A673 (cell line): ENCODE results near the gene OR5H14. TPM values are rescaled to one million over a fixed set of nuclear protein-coding genes. Genes with fewer than 3 reads are reported as not detected.

ENCODE experiments used
- Bru-seq: library from RNA; stranded (reverse); fragments of 400-500 nt; gene quantifications from one replicate; lab custom pipeline; 2021; lab: Mats Ljungman, UMichigan
- BruChase-seq, 2 experiments: library from RNA; stranded (reverse); fragments of 400-500 nt; gene quantifications; one replicate each; lab custom pipeline; 2021; lab: Mats Ljungman, UMichigan
- BruUV-seq: library from RNA; stranded (reverse); fragments of 400-500 nt; replicated peaks from 2 replicates; lab custom pipeline; 2021; lab: Mats Ljungman, UMichigan
- CTCF ChIA-PET: fragments of 300-600 bp; sonication (Branson Sonifier 250); formaldehyde crosslinking; loops from one replicate; lab custom pipeline; 2022; ENCODE audit warnings: antibody characterized with exemption; lab: Charles Lee
- POLR2A ChIA-PET: fragments of 300-600 bp; sonication (Branson Sonifier 250); formaldehyde crosslinking; loops from one replicate; lab custom pipeline; 2022; ENCODE audit warnings: antibody characterized with exemption; ENCODE audit not compliant: low non-redundant PET; lab: Charles Lee
- DNase-seq: peaks from one replicate; pipeline ENCODE4 v3.0.0-alpha.2; 2015; ENCODE audit warnings: low spot score
- H3K27ac ChIP-seq: fragments of 200-600 bp; sonication (generic); 2 replicates; pipeline ENCODE4 v1.5.1; 2016; ENCODE audit warnings: mixed run types, low read depth, mild to moderate bottlenecking, mixed read lengths, antibody characterized with exemption, low read length; ENCODE audit not compliant: poor library complexity, severe bottlenecking
- H3K27me3 ChIP-seq: fragments of 200-600 bp; sonication (generic); replicated peaks from 2 replicates; pipeline ENCODE4 v1.6.1; 2017; ENCODE audit warnings: mixed run types, low read depth, mild to moderate bottlenecking, mixed read lengths, antibody characterized with exemption, low read length; ENCODE audit not compliant: insufficient read depth, poor library complexity
- H3K36me3 ChIP-seq: fragments of 200-600 bp; sonication (generic); 2 replicates; pipeline ENCODE4 v1.6.1; 2016; ENCODE audit warnings: mixed run types, mild to moderate bottlenecking, mixed read lengths, antibody characterized with exemption, low read length; ENCODE audit not compliant: insufficient read depth, poor library complexity, severe bottlenecking
- H3K4me1 ChIP-seq: fragments of 200-600 bp; sonication (generic); 2 replicates; pipeline ENCODE4 v1.6.1; 2017; ENCODE audit warnings: mixed run types, mild to moderate bottlenecking, mixed read lengths, antibody characterized with exemption, low read length; ENCODE audit not compliant: insufficient read depth, poor library complexity, severe bottlenecking
- H3K4me3 ChIP-seq: fragments of 200-600 bp; sonication (generic); 2 replicates; pipeline ENCODE4 v1.5.1; 2016; ENCODE audit warnings: low read depth, mixed run types, mild to moderate bottlenecking, mixed read lengths, low read length; ENCODE audit not compliant: poor library complexity, severe bottlenecking
- H3K9me3 ChIP-seq: fragments of 200-600 bp; sonication (generic); 2 replicates; pipeline ENCODE4 v1.6.1; 2016; ENCODE audit warnings: mixed run types, low read depth, mild to moderate bottlenecking, mixed read lengths, antibody characterized with exemption, low read length; ENCODE audit not compliant: poor library complexity, severe bottlenecking
- CTCF ChIP-seq: fragments of 300-800, 200-600 bp; sonication (generic); conservative IDR thresholded peaks from 2 replicates; pipeline ENCODE4 v1.5.1; 2017; ENCODE audit warnings: low read depth, mild to moderate bottlenecking, antibody characterized with exemption, low read length, moderate library complexity, mixed read lengths
- EZH2 ChIP-seq: fragments of 200-600 bp; sonication (generic); IDR thresholded peaks from 2 replicates; pipeline ENCODE4 v1.6.1; 2017; ENCODE audit warnings: borderline replicate concordance, low read depth, mild to moderate bottlenecking, mixed read lengths, antibody characterized with exemption, low read length; ENCODE audit not compliant: poor library complexity, severe bottlenecking
- intact Hi-C: fragments of 100-400 bp; cut with micrococcal nuclease; formaldehyde crosslinking; loops from one replicate; pipeline ENCODE4 v1.10.0; 2022; ENCODE audit not compliant: unreplicated experiment
- long read RNA-seq: library from polyadenylated mRNA; stranded (forward); transcript quantifications from one replicate; pipeline ENCODE4 v2.0.0, GENCODE V29; 2022
- total RNA-seq: library from RNA; stranded (reverse); gene quantifications from 2 replicates; pipeline ENCODE4 v1.2.3, GENCODE V29; 2021

The OR5H14 gene
- total RNA-seq = not detected in 2 replicates
- Bru-seq, nascent RNA = not detected
- not detected for BruChase-seq, experiment 1, labeled RNA remaining after a 2-hour chase
- not detected for BruChase-seq, experiment 2, labeled RNA remaining after a 6-hour chase
- long read RNA-seq = 0 reads

GRCh38 chr3:98147179-98147578 is at the start of gene OR5H14:
OR5H14 (plus strand) TSS chr3:98147479; CDS start chr3:98149386, 1,907 bp downstream.
- ChIA-PET CTCF (no interaction called here), POLR2A (no interaction called here)
- intact Hi-C loops = no loop called here
- TF ChIP-seq EZH2 (no peak), CTCF (no peak)
- H3K36me3 ChIP-seq = no peaks in the 10 kb centered on the region
- no peak for DNase-seq
- no peaks in the 10 kb centered on the region for H3K4me1 ChIP-seq
- no peaks in the 10 kb centered on the region for H3K9me3 ChIP-seq
- H3K27ac ChIP-seq = no peak within 1 kb of the TSS
- BruUV-seq = no TSS peak
- no peaks in the 10 kb centered on the region for H3K27me3 ChIP-seq
- no peak within 1 kb of the TSS for H3K4me3 ChIP-seq

- ChIA-PET CTCF (no interaction called here), POLR2A (no interaction called here)
- no TSS peak for BruUV-seq
- H3K27ac ChIP-seq = no peak overlapping the region
- H3K36me3 ChIP-seq = no peaks in the 10 kb centered on the region
- H3K4me3 ChIP-seq = no peak overlapping the region
- intact Hi-C loops = no loop called here
- peak; percentile 5 for DNase-seq
- H3K4me1 ChIP-seq = no peaks in the 10 kb centered on the region
- H3K9me3 ChIP-seq = no peaks in the 10 kb centered on the region
- no peaks in the 10 kb centered on the region for H3K27me3 ChIP-seq
- TF ChIP-seq EZH2 = no peak
These were observed 47.4 kb upstream of the OR5H14 start for GRCh38 chr3:98099848-98100247.

- no peak for DNase-seq
- Histone ChIP-seq H3K4me3 (no peak overlapping the region), H3K36me3 (no peaks in the 10 kb centered on the region), H3K4me1 (no peaks in the 10 kb centered on the region), H3K27ac (no peak overlapping the region), H3K9me3 (no peaks in the 10 kb centered on the region), H3K27me3 (no peaks in the 10 kb centered on the region)
- ChIA-PET POLR2A (no interaction called here), CTCF (no interaction called here)
- intact Hi-C loops = no loop called here
- TF ChIP-seq CTCF (no peak), EZH2 (no peak)
- no TSS peak for BruUV-seq
These were observed 39.1 kb upstream of the OR5H14 start for GRCh38 chr3:98108162-98108561.

GRCh38 chr3:98109807-98110549 is 37.3 kb upstream of the OR5H14 start:
- Histone ChIP-seq H3K4me1 (no peaks in the 10 kb centered on the region), H3K27me3 (no peaks in the 10 kb centered on the region), H3K9me3 (no peaks in the 10 kb centered on the region), H3K27ac (no peak overlapping the region), H3K36me3 (no peaks in the 10 kb centered on the region), H3K4me3 (no peak overlapping the region)
- CTCF ChIA-PET = no interaction called here
- intact Hi-C loops = no loop called here
- DNase-seq = peak; percentile 4
- no TSS peak for BruUV-seq
- POLR2A ChIA-PET = no interaction called here
- no peak for TF ChIP-seq EZH2
- TF ChIP-seq CTCF = no peak
